Osteocyte (in vitro differentiated cells): ENCODE results near the gene APLNR. TPM values are rescaled to one million over a fixed set of nuclear protein-coding genes. Genes with fewer than 3 reads are reported as not detected.

Experiments used
- DNase-seq: peaks from one replicate; pipeline ENCODE4 v3.0.0; 2021; ENCODE audit warnings: mixed read lengths; ENCODE audit not compliant: unreplicated experiment; ENCODE audit errors: extremely low spot score
- H3K27ac Mint-ChIP-seq: one replicate; pipeline ENCODE4 v1.8.0; 2021; ENCODE audit warnings: mild to moderate bottlenecking, mixed read lengths; ENCODE audit not compliant: unreplicated experiment
- H3K27me3 Mint-ChIP-seq: one replicate; pipeline ENCODE4 v1.8.0; 2021; ENCODE audit warnings: mixed read lengths; ENCODE audit not compliant: unreplicated experiment
- H3K36me3 Mint-ChIP-seq: one replicate; pipeline ENCODE4 v1.8.0; 2021; ENCODE audit warnings: mixed read lengths; ENCODE audit not compliant: unreplicated experiment
- H3K4me1 Mint-ChIP-seq: one replicate; pipeline ENCODE4 v1.8.0; 2021; ENCODE audit warnings: mixed read lengths; ENCODE audit not compliant: unreplicated experiment
- H3K4me3 Mint-ChIP-seq: one replicate; pipeline ENCODE4 v1.8.0; 2021; ENCODE audit warnings: mild to moderate bottlenecking, moderate library complexity, mixed read lengths; ENCODE audit not compliant: unreplicated experiment
- H3K9me3 Mint-ChIP-seq: one replicate; pipeline ENCODE4 v1.8.0; 2021; ENCODE audit warnings: mixed read lengths; ENCODE audit not compliant: unreplicated experiment
- total RNA-seq: library from RNA; stranded (reverse); gene quantifications from 2 replicates; pipeline ENCODE4 v1.2.1, GENCODE V29; 2021
- TF ChIP-seq, protein P1 (sequence below): fragments of 200-600 bp; sonication (generic); IDR thresholded peaks from 2 replicates; pipeline ENCODE4 v1.5.0; 2021; ENCODE audit warnings: antibody characterized with exemption, mild to moderate bottlenecking, moderate library complexity

Gene APLNR
- total RNA-seq, 1 donor from 2014 or later: not detected

DNA sequence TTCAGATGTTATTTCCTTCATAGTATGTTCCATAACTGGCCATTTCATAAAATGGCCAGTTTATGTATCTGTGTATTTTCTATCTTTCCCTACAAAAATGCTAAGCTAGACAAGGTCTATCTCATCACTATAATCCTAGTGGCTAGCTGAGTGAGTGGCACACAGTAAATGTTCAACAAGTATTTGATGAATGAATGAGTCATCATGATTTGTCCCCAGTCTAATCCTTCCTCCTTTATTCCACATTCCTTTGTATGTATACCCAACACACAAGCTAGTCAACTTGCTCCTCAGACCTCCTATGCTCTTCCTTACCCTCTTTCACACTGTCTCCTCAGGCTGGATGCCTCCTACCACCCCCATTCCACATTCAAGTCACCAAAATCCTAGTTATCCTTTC lies 12.5 kb downstream of the APLNR start:
- DNase-seq: no peak
- peaks cover 8% of the 10 kb centered on the region for H3K27me3 Mint-ChIP-seq
- no peak overlapping the region for H3K27ac Mint-ChIP-seq
- no peaks in the 10 kb centered on the region for H3K36me3 Mint-ChIP-seq
- H3K4me3 Mint-ChIP-seq: no peak overlapping the region
- TF ChIP-seq, protein P1, sequence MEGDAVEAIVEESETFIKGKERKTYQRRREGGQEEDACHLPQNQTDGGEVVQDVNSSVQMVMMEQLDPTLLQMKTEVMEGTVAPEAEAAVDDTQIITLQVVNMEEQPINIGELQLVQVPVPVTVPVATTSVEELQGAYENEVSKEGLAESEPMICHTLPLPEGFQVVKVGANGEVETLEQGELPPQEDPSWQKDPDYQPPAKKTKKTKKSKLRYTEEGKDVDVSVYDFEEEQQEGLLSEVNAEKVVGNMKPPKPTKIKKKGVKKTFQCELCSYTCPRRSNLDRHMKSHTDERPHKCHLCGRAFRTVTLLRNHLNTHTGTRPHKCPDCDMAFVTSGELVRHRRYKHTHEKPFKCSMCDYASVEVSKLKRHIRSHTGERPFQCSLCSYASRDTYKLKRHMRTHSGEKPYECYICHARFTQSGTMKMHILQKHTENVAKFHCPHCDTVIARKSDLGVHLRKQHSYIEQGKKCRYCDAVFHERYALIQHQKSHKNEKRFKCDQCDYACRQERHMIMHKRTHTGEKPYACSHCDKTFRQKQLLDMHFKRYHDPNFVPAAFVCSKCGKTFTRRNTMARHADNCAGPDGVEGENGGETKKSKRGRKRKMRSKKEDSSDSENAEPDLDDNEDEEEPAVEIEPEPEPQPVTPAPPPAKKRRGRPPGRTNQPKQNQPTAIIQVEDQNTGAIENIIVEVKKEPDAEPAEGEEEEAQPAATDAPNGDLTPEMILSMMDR: no peak
- no peaks in the 10 kb centered on the region for H3K9me3 Mint-ChIP-seq
- no peaks in the 10 kb centered on the region for H3K4me1 Mint-ChIP-seq

DNA sequence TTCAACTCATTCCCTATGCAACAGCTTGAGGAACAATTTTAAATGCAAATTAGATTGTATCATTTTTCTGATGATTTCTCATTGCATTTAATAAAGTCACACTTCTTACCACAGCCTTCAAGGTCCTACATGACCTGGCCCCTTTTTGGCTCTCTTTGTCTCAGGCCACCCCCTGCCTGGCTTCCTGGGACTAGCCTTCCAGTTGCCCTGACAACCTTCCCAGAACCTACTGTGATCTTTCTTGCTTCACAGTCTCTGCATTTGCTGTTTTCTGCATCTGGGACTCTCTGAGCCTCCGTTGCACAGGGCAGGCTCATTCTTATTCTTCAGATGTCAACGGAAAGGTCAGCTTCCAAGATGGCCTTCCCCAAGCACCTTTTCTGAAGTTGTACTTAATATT lies 12.9 kb downstream of the APLNR start:
- Mint-ChIP-seq H3K4me1 (no peaks in the 10 kb centered on the region), H3K27ac (no peak overlapping the region), H3K4me3 (no peak overlapping the region), H3K36me3 (no peaks in the 10 kb centered on the region), H3K27me3 (peaks cover 8% of the 10 kb centered on the region), H3K9me3 (no peaks in the 10 kb centered on the region)
- no peak for DNase-seq
- TF ChIP-seq, protein P1: no peak

DNA sequence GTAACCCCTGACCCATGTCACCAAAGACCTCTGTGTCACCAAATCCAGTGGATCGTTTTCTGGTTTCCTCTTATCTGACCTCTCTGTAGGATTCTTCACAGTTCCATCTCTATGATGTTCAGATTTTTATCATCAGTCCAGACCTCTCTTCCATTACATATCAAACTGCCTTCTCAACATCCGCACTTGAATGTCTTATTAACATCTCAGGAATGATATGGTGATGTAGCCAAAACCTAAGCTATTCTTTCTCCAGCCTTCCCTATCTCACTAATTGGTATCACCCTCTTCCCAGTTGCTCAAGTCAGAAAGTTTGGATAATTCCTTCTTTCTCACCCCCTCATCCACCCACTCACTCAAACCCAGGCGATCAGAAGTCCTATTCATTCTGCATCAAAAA lies 13.4 kb downstream of the APLNR start:
- TF ChIP-seq, protein P1: no peak
- Mint-ChIP-seq H3K36me3 (no peaks in the 10 kb centered on the region), H3K4me3 (no peak overlapping the region), H3K27ac (no peak overlapping the region), H3K4me1 (no peaks in the 10 kb centered on the region), H3K27me3 (peaks cover 6% of the 10 kb centered on the region), H3K9me3 (no peaks in the 10 kb centered on the region)
- no peak for DNase-seq

DNA sequence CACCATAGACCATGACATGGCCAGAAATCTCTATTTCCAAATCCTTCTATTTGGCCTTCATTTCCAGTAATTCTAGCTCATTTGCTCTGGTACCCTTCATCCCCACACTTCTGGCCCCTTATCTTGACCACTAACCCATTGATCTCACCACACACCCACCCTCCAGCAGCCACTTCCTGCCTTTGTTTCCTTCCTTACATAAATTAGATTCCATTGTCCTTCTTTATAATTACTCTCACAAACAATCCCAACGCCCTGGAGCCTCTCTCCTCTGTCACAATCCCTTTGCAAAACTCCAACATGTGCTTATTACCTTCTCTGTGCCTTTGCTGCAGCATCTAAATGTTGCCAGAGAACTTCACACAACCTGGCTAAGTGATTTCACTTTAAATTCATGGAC lies 14.8 kb downstream of the APLNR start:
- no peak overlapping the region for H3K27ac Mint-ChIP-seq
- H3K4me1 Mint-ChIP-seq: no peaks in the 10 kb centered on the region
- H3K27me3 Mint-ChIP-seq: no peaks in the 10 kb centered on the region
- H3K4me3 Mint-ChIP-seq: no peak overlapping the region
- no peak for DNase-seq
- H3K36me3 Mint-ChIP-seq: no peaks in the 10 kb centered on the region
- TF ChIP-seq, protein P1: no peak
- H3K9me3 Mint-ChIP-seq: no peaks in the 10 kb centered on the region

DNA sequence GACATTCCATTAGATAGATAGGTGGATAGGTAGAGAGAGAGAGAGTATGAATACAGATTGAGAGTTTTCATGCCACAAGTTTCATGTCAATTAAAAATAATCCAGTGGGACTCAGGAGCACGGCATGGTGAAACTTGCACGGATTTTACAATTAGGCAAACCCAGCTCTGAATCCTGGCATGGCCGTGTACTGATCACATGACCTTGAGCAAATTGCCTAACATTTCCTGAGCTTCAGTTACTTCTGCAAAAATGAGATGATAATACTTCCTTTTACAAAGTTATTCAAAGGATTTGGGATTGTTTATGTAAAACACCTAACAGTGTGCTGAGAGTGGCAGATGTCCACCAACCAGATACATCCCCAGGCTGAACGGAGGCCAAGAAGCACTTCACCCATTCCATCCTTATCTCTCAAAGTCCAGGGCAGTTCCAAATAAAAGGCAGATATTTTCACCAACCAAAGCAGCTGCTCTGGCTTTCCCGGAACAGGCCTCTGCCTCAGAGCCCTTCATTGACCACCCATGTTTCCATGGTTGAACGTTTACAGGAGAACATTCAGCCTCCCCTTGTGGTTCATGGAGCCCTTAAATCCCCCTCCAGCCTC lies 17.9 kb downstream of the APLNR start:
- Mint-ChIP-seq H3K27ac (no peak overlapping the region), H3K4me1 (no peaks in the 10 kb centered on the region), H3K4me3 (no peak overlapping the region), H3K36me3 (no peaks in the 10 kb centered on the region), H3K27me3 (no peaks in the 10 kb centered on the region), H3K9me3 (no peaks in the 10 kb centered on the region)
- DNase-seq: no peak
- TF ChIP-seq, protein P1: no peak
